Ramos (cell line): ENCODE results near the gene CHD2.

ENCODE experiments used
- in situ Hi-C: fragments of 300-500 bp; cut with MboI; formaldehyde crosslinking; loops from one replicate; pipeline ENCODE4 v1.14.3; 2022; ENCODE audit warnings: low sequenced_read_pairs; ENCODE audit not compliant: unreplicated experiment

Gene CHD2

DNA sequence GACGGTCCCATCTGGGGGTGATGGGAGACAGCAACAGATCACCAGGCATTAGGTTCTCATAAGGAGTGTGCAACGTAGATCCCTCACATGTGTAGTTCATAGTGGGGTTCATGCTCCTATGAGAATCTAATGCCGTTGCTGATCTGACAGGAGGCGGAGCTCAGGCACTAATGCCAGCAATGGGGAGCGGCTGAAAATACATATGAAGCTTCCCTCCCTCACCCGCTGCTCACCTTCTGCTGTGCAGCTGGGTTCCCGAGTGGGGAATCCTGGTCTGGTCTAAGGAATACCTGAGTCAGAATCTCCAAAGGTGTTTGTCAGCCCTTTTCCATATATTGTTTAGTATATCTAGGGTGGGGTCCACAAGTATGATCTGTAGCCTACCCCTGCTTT, 52.3 kb downstream of the CHD2 start:
- in situ Hi-C loops = no loop called here

DNA sequence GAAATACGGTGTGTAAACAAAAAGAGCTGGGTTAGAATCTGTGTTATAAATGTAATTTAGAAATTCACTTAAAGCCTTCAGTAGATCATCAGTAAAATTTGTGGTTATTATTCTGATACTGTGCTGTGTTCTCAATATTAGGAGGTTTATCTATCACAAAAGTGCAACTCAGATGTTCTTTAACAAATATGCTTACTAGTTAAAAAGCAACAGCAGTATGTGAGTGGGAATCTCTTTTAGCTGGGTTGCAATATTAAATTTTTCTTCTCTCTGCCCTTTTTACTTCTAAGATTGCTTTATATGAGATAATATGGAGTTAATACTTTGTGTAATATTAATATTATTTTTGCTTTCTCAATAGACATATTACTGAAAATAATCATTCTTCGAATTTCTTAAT, 53.4 kb downstream of the CHD2 start:
- in situ Hi-C loops = no loop called here

DNA sequence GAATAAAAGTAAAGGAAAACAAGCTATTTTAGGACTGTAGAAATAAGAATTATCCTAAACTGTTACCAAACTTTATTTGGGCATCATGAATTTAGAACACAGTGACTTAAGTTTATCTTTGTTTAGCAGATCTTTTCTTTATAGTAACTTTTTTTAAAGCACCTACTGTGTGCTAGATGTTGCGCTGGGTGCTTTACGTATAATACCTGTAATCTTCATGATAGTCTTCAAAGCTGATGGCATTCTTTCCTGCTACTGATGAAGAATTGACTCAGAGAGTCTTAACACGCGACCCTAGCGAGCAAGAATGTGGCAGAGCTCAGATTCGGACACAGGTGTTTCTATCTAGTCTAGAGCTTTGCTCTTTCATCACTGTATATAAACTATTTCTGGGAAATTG, 53.9 kb downstream of the CHD2 start:
- in situ Hi-C loops = no loop called here

DNA sequence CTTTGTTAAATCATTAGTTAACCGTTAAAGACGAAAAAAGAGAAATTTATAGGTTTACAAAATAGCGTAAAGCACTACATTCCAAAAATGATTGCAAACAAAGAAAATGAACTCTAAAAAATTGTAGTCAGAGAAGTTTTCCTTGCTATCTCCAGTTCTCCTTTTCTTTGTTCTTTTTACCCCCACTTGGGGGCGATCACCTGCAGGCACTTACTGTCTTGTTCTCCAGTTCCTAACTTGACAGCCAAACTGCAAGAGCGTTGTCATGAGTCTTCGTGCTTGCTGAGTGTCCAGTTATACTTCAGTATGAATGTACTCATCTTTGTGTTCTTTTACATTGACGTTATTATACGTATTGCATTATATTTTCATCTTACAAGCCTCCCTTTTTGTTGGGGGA, 54.5 kb downstream of the CHD2 start:
- in situ Hi-C loops = no loop called here

DNA sequence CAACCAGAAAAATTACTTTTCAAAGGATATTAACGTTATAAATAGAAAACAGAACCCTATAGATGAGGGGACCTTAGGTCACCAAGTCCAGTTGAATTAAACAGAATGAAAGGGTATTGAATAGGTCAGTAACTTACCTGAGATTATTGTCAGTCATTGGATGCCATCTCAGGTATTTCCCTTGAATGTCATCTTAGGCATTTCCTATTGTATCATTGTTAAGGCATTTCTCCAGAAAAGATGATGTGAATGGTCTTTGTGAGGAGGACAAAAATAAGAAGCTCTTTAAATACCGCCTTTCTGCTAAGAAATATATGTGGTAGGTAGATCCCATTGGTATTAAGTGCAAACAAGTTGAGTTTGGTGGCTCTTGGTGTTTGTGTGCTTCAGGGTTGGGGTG, 55.6 kb downstream of the CHD2 start:
- in situ Hi-C loops = no loop called here

DNA sequence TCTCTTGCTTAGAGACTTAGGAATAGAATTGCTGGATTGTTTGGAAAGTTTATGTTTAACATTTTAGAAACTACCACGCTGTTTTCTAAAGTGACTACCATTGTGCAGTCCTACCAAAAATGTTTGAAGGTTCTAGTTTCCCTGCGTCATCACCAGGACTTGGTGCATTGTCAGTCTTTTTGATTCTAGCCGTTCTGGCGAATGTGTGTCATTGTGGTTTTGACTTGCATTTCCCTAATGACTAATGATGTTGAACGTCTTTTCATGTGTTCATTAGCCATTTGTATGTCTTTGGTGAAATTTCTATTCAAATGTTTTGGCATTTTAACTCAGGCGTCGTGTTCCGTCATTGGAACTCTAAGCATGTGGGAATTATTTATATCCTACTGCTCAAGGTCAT, 58.0 kb downstream of the CHD2 start:
- in situ Hi-C loops = no loop called here

DNA sequence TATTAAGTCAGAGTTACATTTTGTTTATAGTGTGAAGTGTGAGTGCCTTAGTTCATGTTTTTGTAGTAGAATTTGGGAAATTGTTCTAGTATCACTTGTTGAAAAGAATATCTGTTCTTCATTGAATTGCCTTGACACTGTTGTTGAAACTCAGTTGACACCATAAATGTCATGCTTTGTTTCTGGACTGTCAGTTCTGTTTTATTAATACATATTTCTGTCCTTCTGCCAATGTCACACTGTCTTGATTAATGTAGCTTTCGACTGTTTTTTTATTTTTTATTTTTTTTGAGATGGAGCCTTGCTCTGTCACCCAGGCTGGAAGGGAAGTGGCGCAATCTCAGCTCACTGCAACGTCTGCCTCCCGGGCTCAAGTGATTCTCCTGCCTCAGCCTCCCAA, 59.1 kb downstream of the CHD2 start:
- in situ Hi-C loops = no loop called here

DNA sequence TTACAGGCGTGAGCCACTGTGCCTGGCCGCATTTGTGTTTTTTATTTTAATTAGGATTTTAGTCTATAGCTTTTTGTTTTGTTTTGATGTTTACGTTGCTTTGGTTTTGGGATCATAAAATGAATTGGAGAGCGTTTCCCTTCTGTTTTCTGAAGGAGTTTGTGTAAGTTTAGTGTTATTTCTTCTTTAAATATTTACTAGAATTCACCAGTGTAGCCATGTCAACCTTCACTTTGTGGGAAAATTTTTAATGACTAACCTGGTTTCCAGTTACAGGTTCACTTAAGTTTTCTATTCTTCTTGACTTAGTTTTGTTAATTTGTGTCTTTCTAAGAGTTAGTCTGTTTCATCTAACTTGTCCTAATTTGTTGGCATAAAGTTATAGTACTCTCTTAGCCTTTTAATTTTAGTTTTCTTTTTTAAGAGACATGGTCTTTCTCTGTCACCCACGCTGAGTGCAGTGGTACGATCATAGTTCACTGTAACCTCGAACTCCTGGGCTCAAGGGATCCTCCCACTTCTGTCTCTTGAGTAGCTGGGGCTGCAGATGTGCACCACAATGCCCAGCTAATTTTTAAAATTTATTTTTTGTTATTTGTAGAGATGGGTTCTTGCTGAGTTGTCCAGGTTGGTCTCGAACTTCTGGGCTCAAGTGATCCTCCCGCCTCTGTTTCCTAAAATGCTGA, 61.0 kb downstream of the CHD2 start:
- in situ Hi-C loops = no loop called here

DNA sequence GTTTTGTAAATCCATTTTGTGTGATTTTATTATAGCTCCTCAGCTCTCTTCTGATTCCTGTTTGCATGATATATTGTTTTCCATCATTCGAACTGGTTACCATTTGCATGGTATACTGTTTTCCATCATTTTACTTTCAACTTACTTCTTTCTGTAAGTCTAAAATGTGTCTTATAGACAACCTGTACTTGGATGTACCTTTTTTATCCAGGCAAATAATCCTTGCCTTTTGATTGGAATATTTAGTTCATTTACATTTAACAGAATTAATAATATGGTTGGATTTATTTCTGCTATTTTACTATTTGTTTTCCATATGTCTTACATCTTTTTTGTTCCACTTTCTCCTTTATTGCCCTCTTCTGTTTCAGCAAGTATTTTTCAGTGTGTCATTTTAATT, 62.8 kb downstream of the CHD2 start:
- in situ Hi-C loops = no loop called here

DNA sequence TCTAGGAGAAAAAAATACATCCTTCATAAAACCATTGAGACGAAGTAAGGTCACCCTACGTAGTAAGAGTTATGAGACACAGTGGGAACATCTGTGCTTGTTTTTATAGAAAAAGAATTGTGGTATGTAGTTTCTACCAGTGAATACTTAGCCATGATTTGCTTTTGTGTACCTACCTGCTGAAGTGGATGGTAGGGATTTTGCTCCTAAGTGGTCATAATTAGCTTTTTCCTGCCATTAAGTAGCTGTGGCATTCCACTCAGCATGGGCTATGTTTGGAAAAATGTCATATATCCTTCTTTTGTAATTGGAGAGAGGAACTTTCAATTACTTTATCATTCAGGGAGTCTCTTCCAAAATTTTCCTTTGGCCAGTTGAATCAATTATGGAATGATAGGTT, 63.7 kb downstream of the CHD2 start:
- in situ Hi-C loops = no loop called here

DNA sequence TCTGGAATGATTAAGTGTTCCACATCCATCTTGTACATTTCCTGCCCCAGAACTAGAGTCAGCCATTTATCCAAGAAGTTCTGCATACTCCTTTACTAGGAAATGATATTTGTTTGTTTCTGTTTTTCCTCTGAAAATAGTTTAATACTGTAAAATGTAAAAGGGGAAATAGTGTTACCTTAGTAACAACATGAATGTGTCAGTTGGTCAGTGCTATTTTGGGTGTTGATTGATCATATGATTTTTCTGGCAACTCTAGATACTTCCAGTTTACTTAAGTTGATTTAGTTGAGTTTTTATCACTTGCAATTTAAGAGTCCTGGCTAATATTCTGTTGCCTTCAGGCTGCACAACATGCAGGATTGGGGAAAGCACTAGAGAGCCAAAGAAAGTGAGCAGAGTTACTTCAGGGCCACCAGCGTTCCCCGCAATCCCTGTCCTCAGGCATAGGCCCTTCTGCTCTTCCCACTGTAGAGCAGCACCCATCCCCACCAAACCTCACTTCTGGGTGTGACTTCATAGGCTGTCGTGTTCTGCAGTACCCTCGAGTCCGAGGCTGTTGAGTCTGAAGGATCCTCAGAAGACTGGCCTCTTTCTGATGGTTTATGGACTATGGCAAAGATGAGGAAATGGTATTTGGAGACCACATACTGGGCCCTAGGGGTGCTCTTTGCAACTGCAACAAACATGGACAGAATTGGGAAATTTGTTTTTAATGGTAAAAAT, 69.0 kb downstream of the CHD2 start:
- in situ Hi-C loops = no loop called here

DNA sequence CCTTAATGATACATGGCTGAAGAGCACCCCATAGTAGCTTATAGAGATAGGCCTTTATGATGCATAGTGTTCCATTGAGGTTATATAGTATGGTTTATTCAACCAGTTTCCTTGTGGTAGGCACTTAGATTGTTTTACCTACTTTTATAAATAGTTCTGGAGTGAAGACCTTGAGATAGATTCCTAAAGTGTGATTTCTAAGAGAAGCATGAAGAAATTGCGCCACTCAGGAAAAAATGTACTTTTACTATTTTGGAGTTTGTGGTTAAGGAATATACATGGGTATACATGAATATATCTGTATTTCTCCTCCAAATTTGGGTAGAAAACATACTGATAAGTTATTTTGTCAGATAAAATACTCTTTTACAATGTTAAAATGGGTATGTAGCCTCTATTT, 70.5 kb downstream of the CHD2 start:
- in situ Hi-C loops = no loop called here

DNA sequence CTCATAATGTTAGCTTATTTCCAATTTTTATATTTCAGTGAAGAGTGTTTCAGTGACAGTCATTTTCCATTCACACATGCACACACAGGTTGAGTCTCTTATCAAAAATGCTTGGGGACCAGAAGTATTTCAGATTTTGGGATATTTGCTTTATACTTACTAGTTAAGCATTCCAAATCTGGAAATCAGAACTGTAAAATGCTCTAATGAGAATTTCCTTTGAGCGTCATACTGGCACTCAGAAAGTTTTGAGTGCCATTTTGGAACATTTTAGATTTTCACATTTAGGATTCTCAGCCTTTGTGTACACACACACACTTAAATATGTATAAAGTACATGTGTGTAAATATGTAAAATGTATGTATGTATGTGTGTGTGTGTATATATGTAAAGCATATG, 71.0 kb downstream of the CHD2 start:
- in situ Hi-C loops = no loop called here

DNA sequence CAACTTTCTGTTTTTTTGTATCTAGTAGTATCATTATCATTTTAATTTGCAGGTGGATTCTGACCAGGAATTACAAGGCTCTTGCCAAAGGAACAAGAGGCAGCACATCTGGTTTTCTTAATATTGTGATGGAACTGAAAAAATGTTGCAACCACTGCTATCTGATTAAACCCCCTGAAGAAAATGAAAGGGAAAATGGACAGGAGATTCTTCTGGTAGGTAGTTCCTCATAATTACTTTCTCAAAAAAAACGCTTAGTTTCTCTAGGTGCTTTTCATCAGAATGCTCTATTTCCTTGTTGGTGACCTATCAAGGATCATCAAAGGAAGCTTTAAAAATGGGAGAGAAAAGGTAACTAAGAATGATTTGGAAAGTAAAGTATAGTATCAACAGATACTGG, 71.6 kb downstream of the CHD2 start:
- in situ Hi-C loops = no loop called here

DNA sequence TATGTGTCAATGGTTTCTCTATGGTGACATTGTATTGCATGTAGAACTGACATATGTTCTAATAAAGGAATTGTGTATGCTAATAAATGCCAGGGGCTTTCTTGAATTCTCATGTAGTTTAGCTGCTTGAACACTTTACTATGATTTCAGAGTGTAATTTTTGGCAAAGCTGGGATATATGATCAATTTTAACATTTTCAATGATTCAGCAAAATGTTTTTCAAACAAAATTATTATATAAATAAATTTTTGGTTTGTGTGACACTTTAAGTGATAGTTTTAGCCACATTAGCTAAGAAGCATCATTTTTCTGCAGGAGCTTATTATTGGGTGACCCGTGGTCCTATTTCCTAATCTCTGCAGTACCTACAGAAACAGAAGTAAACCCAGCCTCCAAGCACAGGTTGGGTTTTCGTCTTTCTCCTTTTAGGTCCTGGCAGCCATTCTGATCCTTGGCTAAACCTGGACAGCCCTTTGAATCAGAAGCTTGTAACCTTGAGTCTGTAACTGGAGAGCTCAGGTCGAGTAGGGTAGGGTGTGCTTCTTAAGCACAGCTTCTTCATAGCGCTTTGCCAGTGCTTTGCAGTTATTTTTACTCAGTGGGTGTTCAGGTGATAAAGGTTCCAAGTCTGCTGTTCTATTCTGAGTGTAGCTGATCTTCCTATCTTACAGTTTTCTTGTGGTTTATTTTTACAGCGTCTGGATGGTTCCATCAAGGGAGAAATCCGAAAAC, 74.2 kb downstream of the CHD2 start:
- in situ Hi-C loops = no loop called here

DNA sequence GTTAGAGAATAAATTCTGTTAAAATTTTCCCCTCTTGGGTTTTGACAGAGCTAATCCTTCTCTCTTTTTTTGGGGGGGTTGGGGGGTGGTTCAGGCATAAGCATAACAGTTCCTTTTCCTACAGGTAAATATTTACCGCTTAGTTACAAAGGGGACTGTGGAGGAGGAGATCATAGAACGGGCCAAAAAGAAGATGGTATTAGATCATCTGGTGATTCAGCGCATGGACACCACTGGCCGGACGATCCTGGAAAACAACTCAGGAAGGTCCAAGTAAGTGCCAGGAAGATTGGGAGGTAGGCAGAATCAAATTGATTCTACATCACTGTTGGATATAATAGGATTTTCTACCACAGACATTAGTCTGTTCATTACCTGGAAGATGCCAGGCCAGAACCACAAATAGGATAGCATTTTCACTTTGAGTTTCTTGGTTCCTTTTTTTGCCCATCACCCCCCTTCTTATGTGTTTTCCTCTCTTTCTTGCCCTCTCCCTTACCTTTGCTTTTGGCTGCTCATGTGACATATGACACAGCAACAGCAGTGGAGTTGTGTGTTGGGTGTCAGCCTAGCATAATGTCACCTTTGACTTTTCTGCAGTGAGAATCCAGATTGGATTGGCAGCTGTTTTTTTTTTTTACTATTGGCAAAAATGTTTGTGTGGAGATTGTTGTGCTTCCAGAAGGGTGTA, 79.0 kb downstream of the CHD2 start:
- in situ Hi-C loops = no loop called here

DNA sequence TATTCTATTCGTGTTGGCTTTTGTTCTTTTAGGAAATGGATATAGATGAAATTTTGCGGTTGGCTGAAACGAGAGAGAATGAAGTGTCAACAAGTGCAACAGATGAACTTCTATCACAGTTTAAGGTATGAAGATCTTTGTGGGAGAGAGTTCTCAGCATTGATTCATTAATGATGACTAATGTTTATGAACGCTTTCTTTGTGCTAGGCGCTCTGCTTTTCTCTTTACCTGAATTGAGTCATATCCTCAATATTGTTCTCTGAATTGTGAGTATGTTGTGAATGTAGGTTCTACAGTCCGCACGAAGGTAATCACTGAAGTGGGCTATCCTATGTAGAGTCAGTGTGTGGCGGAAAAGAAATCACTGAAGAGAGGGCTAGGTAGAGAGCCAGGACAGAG, 81.2 kb downstream of the CHD2 start:
- in situ Hi-C loops = no loop called here

DNA sequence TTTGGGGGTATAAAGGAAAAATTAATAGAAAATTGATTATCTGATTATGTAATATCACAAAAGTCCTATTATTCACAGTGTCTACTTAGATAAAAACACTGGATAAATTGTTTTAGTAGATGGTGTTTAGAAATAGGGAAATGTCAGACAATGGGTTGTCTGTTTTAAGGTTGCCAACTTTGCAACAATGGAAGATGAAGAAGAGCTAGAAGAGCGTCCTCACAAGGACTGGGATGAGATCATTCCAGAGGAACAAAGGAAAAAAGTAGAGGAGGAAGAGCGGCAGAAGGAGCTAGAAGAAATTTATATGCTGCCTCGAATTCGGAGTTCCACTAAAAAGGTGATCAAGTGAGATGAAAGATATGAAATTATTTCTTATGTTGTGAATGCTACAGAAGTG, 84.0 kb downstream of the CHD2 start:
- in situ Hi-C loops = no loop called here

DNA sequence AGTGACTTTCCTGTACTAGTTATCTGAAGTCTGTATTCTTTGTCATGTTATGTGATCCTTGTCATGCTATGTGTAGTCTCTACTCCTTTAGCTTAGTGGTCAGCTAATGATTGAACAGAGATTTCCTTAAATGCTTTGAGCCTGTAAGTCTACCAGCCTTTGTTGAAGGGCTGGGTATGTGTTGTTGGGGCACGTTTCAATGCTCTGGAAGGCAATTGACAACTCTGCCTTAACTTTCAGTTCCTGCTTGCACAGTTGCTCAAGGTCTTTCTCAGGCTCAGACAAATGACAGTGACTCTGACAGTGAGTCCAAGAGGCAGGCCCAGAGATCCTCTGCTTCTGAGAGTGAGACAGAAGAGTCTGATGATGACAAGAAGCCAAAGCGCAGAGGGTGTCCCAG, 89.3 kb downstream of the CHD2 start:
- in situ Hi-C loops = no loop called here

DNA sequence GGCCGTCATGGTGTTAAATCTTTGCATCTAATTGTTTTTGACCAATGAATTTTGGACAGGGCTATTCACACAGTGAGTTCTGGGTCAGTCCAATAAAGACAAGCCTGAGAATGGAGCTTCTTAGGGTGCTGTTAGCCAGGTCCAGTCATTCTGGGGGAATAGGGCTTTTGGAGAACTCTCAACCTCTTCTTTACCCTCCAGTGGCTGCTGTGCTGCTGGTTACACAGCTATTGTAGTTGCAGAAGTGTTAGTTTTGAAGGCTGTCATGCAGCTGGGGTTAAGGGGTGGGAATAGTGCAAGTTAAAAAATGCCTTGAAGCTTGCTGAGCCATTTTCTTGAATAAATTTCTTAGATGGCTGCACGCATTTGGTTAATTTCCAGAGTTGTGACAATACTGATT, 89.9 kb downstream of the CHD2 start:
- in situ Hi-C loops = no loop called here

DNA sequence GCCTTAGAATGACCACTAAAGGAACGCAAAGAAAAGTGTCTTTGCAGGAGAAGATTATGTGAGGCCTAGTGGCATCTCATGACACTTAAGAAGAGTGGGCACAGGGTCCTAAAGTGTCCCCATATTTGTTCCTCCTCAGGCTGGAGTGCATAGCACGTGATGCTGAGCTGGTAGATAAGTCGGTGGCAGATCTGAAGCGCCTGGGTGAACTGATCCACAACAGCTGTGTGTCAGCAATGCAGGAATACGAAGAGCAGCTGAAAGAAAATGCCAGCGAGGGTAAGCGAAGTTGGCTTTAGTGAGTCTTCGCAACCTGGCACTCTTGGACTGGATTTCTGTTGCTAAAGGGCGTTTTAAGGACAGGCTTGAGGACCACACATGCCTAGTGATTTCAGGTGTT, 92.6 kb downstream of the CHD2 start:
- in situ Hi-C loops = no loop called here
